ENCODE measurements around the gene PDGFB. TPM values are rescaled to one million over a fixed set of nuclear protein-coding genes. Genes with fewer than 3 reads are reported as not detected.

PDGFB gene
- total and polyA plus RNA-seq, 9 of the 15 experiments (the other 6 are each of a cell fraction or from before 2014, with no cell fraction given): 0.07 to 4.0 (median 0.48) TPM; not detected in 1

- TF ChIP-seq, protein P1, sequence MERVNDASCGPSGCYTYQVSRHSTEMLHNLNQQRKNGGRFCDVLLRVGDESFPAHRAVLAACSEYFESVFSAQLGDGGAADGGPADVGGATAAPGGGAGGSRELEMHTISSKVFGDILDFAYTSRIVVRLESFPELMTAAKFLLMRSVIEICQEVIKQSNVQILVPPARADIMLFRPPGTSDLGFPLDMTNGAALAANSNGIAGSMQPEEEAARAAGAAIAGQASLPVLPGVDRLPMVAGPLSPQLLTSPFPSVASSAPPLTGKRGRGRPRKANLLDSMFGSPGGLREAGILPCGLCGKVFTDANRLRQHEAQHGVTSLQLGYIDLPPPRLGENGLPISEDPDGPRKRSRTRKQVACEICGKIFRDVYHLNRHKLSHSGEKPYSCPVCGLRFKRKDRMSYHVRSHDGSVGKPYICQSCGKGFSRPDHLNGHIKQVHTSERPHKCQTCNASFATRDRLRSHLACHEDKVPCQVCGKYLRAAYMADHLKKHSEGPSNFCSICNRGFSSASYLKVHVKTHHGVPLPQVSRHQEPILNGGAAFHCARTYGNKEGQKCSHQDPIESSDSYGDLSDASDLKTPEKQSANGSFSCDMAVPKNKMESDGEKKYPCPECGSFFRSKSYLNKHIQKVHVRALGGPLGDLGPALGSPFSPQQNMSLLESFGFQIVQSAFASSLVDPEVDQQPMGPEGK (CRISPR knock-in tag; IDR thresholded peaks at IDR 0.05; ENCODE audit: borderline replicate concordance): no peak
- TF ChIP-seq KAT8 (IDR thresholded peaks at IDR 0.05; ENCODE audit: low read depth) (no peak), SIN3A (IDR thresholded peaks at IDR 0.05; ENCODE audit: borderline replicate concordance in 2 of 2, control insufficient read depth in 1 of 2, low read depth in 2 of 2, low read length in 2 of 2) (no peak), EP300 (IDR thresholded peaks at IDR 0.05; ENCODE audit: low read length) (no peak), POLR3A (IDR thresholded peaks at IDR 0.05; ENCODE audit: borderline replicate concordance, extremely low read depth, insufficient read depth, insufficient read length) (no peak), SP1 (CRISPR knock-in tag; IDR thresholded peaks at IDR 0.05) (no peak), BCOR (IDR thresholded peaks at IDR 0.05) (peak; percentile 78), BHLHE40 (IDR thresholded peaks at IDR 0.05; ENCODE audit: low read length) (no peak), ARID2 (IDR thresholded peaks at IDR 0.05) (no peak)
- TF ChIP-seq, protein P2, sequence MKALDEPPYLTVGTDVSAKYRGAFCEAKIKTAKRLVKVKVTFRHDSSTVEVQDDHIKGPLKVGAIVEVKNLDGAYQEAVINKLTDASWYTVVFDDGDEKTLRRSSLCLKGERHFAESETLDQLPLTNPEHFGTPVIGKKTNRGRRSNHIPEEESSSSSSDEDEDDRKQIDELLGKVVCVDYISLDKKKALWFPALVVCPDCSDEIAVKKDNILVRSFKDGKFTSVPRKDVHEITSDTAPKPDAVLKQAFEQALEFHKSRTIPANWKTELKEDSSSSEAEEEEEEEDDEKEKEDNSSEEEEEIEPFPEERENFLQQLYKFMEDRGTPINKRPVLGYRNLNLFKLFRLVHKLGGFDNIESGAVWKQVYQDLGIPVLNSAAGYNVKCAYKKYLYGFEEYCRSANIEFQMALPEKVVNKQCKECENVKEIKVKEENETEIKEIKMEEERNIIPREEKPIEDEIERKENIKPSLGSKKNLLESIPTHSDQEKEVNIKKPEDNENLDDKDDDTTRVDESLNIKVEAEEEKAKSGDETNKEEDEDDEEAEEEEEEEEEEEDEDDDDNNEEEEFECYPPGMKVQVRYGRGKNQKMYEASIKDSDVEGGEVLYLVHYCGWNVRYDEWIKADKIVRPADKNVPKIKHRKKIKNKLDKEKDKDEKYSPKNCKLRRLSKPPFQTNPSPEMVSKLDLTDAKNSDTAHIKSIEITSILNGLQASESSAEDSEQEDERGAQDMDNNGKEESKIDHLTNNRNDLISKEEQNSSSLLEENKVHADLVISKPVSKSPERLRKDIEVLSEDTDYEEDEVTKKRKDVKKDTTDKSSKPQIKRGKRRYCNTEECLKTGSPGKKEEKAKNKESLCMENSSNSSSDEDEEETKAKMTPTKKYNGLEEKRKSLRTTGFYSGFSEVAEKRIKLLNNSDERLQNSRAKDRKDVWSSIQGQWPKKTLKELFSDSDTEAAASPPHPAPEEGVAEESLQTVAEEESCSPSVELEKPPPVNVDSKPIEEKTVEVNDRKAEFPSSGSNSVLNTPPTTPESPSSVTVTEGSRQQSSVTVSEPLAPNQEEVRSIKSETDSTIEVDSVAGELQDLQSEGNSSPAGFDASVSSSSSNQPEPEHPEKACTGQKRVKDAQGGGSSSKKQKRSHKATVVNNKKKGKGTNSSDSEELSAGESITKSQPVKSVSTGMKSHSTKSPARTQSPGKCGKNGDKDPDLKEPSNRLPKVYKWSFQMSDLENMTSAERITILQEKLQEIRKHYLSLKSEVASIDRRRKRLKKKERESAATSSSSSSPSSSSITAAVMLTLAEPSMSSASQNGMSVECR (CRISPR knock-in tag; IDR thresholded peaks at IDR 0.05): no peak
Measured at GRCh38 chr22:39256979-39257378, 12.2 kb upstream of the PDGFB start (continued).

All from K562 (cell line).